ENCODE results near the gene KIF1C. TPM values are rescaled to one million over a fixed set of nuclear protein-coding genes. Genes with fewer than 3 reads are reported as not detected.
A peak's percentile ranks its signal among the peaks of the same experiment; 100 is the strongest.

The KIF1C gene
- total RNA-seq, 1 experiment from 2014 or later: 85.6 TPM

- Histone ChIP-seq H3K18ac (ENCODE audit: insufficient read length, low read depth, low read length) (no peak overlapping the region), H4K5ac (ENCODE audit: insufficient read length, low read depth, low read length) (no peak overlapping the region), H2BK5ac (ENCODE audit: insufficient read length, low read length) (no peak overlapping the region), H2AFZ (ENCODE audit: low read length) (no peak overlapping the region), H2BK12ac (ENCODE audit: insufficient read length, low read depth, low read length) (no peak overlapping the region), H3K79me2 (ENCODE audit: insufficient read depth, low read length) (peaks cover 2% of the 10 kb centered on the region; the same call in 1 of the 2 replicates), H2AK5ac (ENCODE audit: insufficient read length, low read length) (no peak overlapping the region), H2BK120ac (ENCODE audit: low read depth, low read length, poor library complexity, severe bottlenecking) (no peak overlapping the region), H3K27me3 (ENCODE audit: insufficient read depth, low read length) (peaks cover 21% of the 10 kb centered on the region; the same call in 1 of the 2 replicates), H3K79me1 (ENCODE audit: insufficient read depth, low read depth, low read length, poor library complexity, severe bottlenecking) (no peaks in the 10 kb centered on the region), H3T11ph (ENCODE audit: low read length) (no peak overlapping the region), H3K9me3 (ENCODE audit: control insufficient read depth, low read depth, low read length) (no peaks in the 10 kb centered on the region), H2BK20ac (ENCODE audit: low read depth, low read length, poor library complexity, severe bottlenecking) (no peak overlapping the region), H2BK15ac (ENCODE audit: low read depth, low read length) (no peak overlapping the region), H3K23ac (ENCODE audit: insufficient read length, low read depth, low read length) (no peak overlapping the region), H3K4me1 (ENCODE audit: insufficient read depth, low read length) (peaks cover 10% of the 10 kb centered on the region; the same call in 1 of the 2 replicates), H3K56ac (ENCODE audit: insufficient read length, low read depth, low read length) (no peak overlapping the region), H3K23me2 (ENCODE audit: insufficient read length, low read depth, low read length, poor library complexity, severe bottlenecking) (peaks cover 10% of the 10 kb centered on the region), H3K27ac (ENCODE audit: insufficient read length, low read depth, low read length) (no peak overlapping the region), H4K91ac (ENCODE audit: insufficient read length, low read depth, low read length) (no peak overlapping the region), H4K20me1 (ENCODE audit: control insufficient read depth, insufficient read depth, insufficient read length) (no peaks in the 10 kb centered on the region), H3K4me2 (ENCODE audit: insufficient read depth, insufficient read length, low read length) (peak overlapping the region; percentile 4), H3K14ac (ENCODE audit: insufficient read depth, low read length) (no peak overlapping the region; the same call in 1 of the 2 replicates), H3K4ac (ENCODE audit: low read depth, low read length) (no peak overlapping the region), H3K9ac (ENCODE audit: extremely low read depth, insufficient read length, low read length) (no peak overlapping the region), H4K8ac (replicated peaks; ENCODE audit: insufficient read length, low read depth, low read length) (no peak overlapping the region)
- Mint-ChIP-seq H3K9me3 (no peaks in the 10 kb centered on the region), H3K27me3 (ENCODE audit: low read depth) (peaks cover 55% of the 10 kb centered on the region), H3K27ac (peak overlapping the region in 1 of 3 experiments; percentile 66; a peak in 2 of 7 replicates), H3K36me3 (ENCODE audit: insufficient read depth in 1 of 3, low read depth in 3 of 3) (peaks cover 20 to 52% (median 24%) of the 10 kb centered on the region in 3 experiments), H3K4me1 (peaks cover 31% of the 10 kb centered on the region in 2 experiments), H3K4me3 (peak overlapping the region in 1 of 2 experiments; percentile 24; a peak in 3 of 5 replicates)
- DNase-seq: no peak
- WGBS (ENCODE audit: extremely low coverage, insufficient read length, low lambda C conversion rate): no CpG with 5 or more reads among the region's 10 CpGs
- TF ChIP-seq CTCF (conservative IDR thresholded peaks at IDR 0.05): no peak
These were observed 24.3 kb upstream of the KIF1C start for GRCh38 chr17:4973256-4974114.

Data from H9 (cell line).